ENCODE results near the gene RBPMS2. TPM values are rescaled to one million over a fixed set of nuclear protein-coding genes. Genes with fewer than 3 reads are reported as not detected.

The RBPMS2 gene
- total RNA-seq, 1 donor from 2014 or later, result 1.9 TPM

GRCh38 chr15:64779630-64780029 lies 4.2 kb upstream of the RBPMS2 start:
- no peaks in the 10 kb centered on the region for H3K36me3 ChIP-seq (ENCODE audit: control insufficient read depth, insufficient read depth, low read length)
- H3K27me3 ChIP-seq (ENCODE audit: control insufficient read depth, insufficient read depth, low read length), result peaks cover 9% of the 10 kb centered on the region
- DNase-seq (ENCODE audit: low read depth), result no peak
- no peak overlapping the region for H3K4me3 ChIP-seq (ENCODE audit: low read depth, low read length)
- TF ChIP-seq, protein P1, sequence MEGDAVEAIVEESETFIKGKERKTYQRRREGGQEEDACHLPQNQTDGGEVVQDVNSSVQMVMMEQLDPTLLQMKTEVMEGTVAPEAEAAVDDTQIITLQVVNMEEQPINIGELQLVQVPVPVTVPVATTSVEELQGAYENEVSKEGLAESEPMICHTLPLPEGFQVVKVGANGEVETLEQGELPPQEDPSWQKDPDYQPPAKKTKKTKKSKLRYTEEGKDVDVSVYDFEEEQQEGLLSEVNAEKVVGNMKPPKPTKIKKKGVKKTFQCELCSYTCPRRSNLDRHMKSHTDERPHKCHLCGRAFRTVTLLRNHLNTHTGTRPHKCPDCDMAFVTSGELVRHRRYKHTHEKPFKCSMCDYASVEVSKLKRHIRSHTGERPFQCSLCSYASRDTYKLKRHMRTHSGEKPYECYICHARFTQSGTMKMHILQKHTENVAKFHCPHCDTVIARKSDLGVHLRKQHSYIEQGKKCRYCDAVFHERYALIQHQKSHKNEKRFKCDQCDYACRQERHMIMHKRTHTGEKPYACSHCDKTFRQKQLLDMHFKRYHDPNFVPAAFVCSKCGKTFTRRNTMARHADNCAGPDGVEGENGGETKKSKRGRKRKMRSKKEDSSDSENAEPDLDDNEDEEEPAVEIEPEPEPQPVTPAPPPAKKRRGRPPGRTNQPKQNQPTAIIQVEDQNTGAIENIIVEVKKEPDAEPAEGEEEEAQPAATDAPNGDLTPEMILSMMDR (IDR thresholded peaks at IDR 0.05; ENCODE audit: insufficient read depth, low read length, poor library complexity, severe bottlenecking), result no peak

DNA sequence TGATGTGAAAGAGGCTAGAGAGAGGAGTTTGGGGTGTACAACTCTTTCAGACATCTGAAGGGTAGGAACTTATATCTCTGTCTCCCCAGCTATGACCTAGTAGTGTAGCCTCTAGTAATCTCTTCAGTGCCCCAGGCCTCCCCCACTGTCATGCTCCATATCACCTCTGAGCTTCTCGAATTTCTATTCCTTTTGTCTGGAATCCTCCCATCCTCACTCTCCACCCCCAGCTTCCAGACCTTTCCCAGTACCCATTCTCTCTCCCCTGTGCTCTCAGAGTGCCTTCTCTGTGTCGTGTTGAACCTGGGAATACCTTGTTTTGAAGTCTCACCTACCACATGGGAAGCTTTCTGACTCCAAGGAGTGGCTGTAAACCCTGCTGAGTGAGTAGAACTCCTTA lies 3.6 kb upstream of the RBPMS2 start:
- Histone ChIP-seq H3K36me3 (ENCODE audit: control insufficient read depth, insufficient read depth, low read length) (no peaks in the 10 kb centered on the region), H3K4me3 (ENCODE audit: low read depth, low read length) (no peak overlapping the region), H3K27me3 (ENCODE audit: control insufficient read depth, insufficient read depth, low read length) (peaks cover 11% of the 10 kb centered on the region)
- no peak for DNase-seq (ENCODE audit: low read depth)
- TF ChIP-seq, protein P1 (IDR thresholded peaks at IDR 0.05; ENCODE audit: insufficient read depth, low read length, poor library complexity, severe bottlenecking), result no peak

GRCh38 chr15:64776402-64776786 lies 1.0 kb upstream of the RBPMS2 start:
- no peak for DNase-seq (ENCODE audit: low read depth)
- TF ChIP-seq, protein P1 (IDR thresholded peaks at IDR 0.05; ENCODE audit: insufficient read depth, low read length, poor library complexity, severe bottlenecking), result no peak
- Histone ChIP-seq H3K27me3 (ENCODE audit: control insufficient read depth, insufficient read depth, low read length) (peaks cover 11% of the 10 kb centered on the region), H3K36me3 (ENCODE audit: control insufficient read depth, insufficient read depth, low read length) (no peaks in the 10 kb centered on the region), H3K4me3 (ENCODE audit: low read depth, low read length) (peak overlapping the region; percentile 55)

- Histone ChIP-seq H3K4me3 (ENCODE audit: low read depth, low read length) (peak overlapping the region; percentile 55), H3K36me3 (ENCODE audit: control insufficient read depth, insufficient read depth, low read length) (no peaks in the 10 kb centered on the region), H3K27me3 (ENCODE audit: control insufficient read depth, insufficient read depth, low read length) (peaks cover 11% of the 10 kb centered on the region)
- TF ChIP-seq, protein P1 (IDR thresholded peaks at IDR 0.05; ENCODE audit: insufficient read depth, low read length, poor library complexity, severe bottlenecking), result no peak
- DNase-seq (ENCODE audit: low read depth), result no peak
Measured at GRCh38 chr15:64774629-64775493, 528 bp downstream of the RBPMS2 start.

GRCh38 chr15:64774037-64774628 lies 1.3 kb downstream of the RBPMS2 start:
- Histone ChIP-seq H3K4me3 (ENCODE audit: low read depth, low read length) (peak overlapping the region; percentile 55), H3K36me3 (ENCODE audit: control insufficient read depth, insufficient read depth, low read length) (no peaks in the 10 kb centered on the region), H3K27me3 (ENCODE audit: control insufficient read depth, insufficient read depth, low read length) (peaks cover 11% of the 10 kb centered on the region)
- DNase-seq (ENCODE audit: low read depth), result no peak
- TF ChIP-seq, protein P1 (IDR thresholded peaks at IDR 0.05; ENCODE audit: insufficient read depth, low read length, poor library complexity, severe bottlenecking), result no peak

Measured in kidney epithelial cell (primary cell).